K562 (cell line): ENCODE results near the gene NAA80. TPM values are rescaled to one million over a fixed set of nuclear protein-coding genes. Genes with fewer than 3 reads are reported as not detected.

Experiments
- ELF4 ChIP-seq: fragments of 450-650 bp; formaldehyde crosslinking; IDR thresholded peaks from 2 replicates; pipeline ENCODE4 v1.4.0; 2022; ENCODE audit warnings: missing genetic modification characterization
- FUS ChIP-seq: fragments of 200-400 bp; formaldehyde crosslinking; optimal IDR thresholded peaks from 2 replicates; pipeline ENCODE3; 2017; ENCODE audit warnings: low read depth, low read length
- MAFK ChIP-seq: IDR thresholded peaks from 2 replicates; pipeline ENCODE4 v1.6.1; 2011; ENCODE audit warnings: low read length, improper control_type of control experiment
- NCOA4 ChIP-seq: fragments of 450-650 bp; IDR thresholded peaks from 2 replicates; pipeline ENCODE4 v1.6.1; 2018; ENCODE audit warnings: mild to moderate bottlenecking; ENCODE audit not compliant: partially characterized antibody
- POLR2AphosphoS5 ChIP-seq: IDR thresholded peaks from 2 replicates; pipeline ENCODE4 v1.6.1; 2011; ENCODE audit warnings: mild to moderate bottlenecking, low read depth, low read length, moderate library complexity; ENCODE audit not compliant: control insufficient read depth, insufficient read depth
- POLR2B ChIP-seq: fragments of 450-650 bp; IDR thresholded peaks from 2 replicates; pipeline ENCODE4 v1.6.1; 2018; ENCODE audit warnings: low read depth; ENCODE audit not compliant: partially characterized antibody
- RBM25 ChIP-seq: fragments of 200-400 bp; formaldehyde crosslinking; IDR thresholded peaks from 2 replicates; pipeline ENCODE4 v1.6.1; 2018; ENCODE audit warnings: low read length, low read depth, moderate library complexity; ENCODE audit not compliant: severe bottlenecking
- TARDBP ChIP-seq: fragments of 450-650 bp; IDR thresholded peaks from 2 replicates; pipeline ENCODE4 v1.6.1; 2016
- YY1 ChIP-seq, 3 experiments: IDR thresholded peaks; 2 replicates each; pipeline ENCODE4 v1.6.1; 2011; ENCODE audit warnings: low read length in 2 of 3, mild to moderate bottlenecking in 2 of 3, moderate library complexity in 2 of 3, borderline replicate concordance in 1 of 3, control low read depth in 1 of 3, low read depth in 1 of 3; ENCODE audit not compliant: insufficient read depth in 3 of 3, insufficient replicate concordance in 2 of 3, control insufficient read depth in 1 of 3, insufficient read length in 1 of 3; ENCODE audit errors: extremely low read depth in 1 of 3
- ZBTB17 ChIP-seq: fragments of 450-650 bp; formaldehyde crosslinking; IDR thresholded peaks from 2 replicates; pipeline ENCODE4 v1.4.0; 2020; ENCODE audit warnings: mild to moderate bottlenecking
- ZMIZ1 ChIP-seq, 2 experiments: fragments of 150-350 bp in 1 of 2; IDR thresholded peaks; 2 replicates each; pipeline ENCODE4 v1.6.1; 2012 to 2016; ENCODE audit warnings: low read depth in 2 of 2, low read length in 2 of 2, mild to moderate bottlenecking in 1 of 2, moderate library complexity in 1 of 2
- ZNF133 ChIP-seq: fragments of 250-450 bp; sonication (Bioruptor Pico); IDR thresholded peaks from 2 replicates; pipeline ENCODE4 v1.4.0; 2020; ENCODE audit warnings: mild to moderate bottlenecking
- ZNF134 ChIP-seq: fragments of 250-450 bp; sonication (Bioruptor Pico); conservative IDR thresholded peaks from 2 replicates; pipeline ENCODE4 v1.4.0; 2020
- ZNF184 ChIP-seq: sonication (generic); formaldehyde crosslinking; IDR thresholded peaks from 2 replicates; pipeline ENCODE4 v1.5.0; 2020; ENCODE audit warnings: missing genetic modification reagents
- ZNF324 ChIP-seq: fragments of 250-450 bp; sonication (Bioruptor Pico); IDR thresholded peaks from 2 replicates; pipeline ENCODE4 v1.4.0; 2020; ENCODE audit warnings: mild to moderate bottlenecking
- ZNF384 ChIP-seq: IDR thresholded peaks from 2 replicates; pipeline ENCODE4 v1.6.1; 2012; ENCODE audit warnings: low read depth, low read length, improper control_type of control experiment
- ZNF77 ChIP-seq: fragments of 250-450 bp; sonication (Bioruptor Pico); IDR thresholded peaks from 2 replicates; pipeline ENCODE4 v1.5.0; 2020
- ZNF830 ChIP-seq: fragments of 250-450 bp; sonication (Bioruptor Pico); IDR thresholded peaks from 2 replicates; pipeline ENCODE4 v1.5.0; 2021; ENCODE audit warnings: mild to moderate bottlenecking
- polyA plus RNA-seq, 8 experiments: library from polyadenylated mRNA; depleted of rRNA in 4 of 8; stranded (reverse) in 5 of 8; unstranded in 3 of 8; fragments of >200 nt; fragmentation: Nextera tagmentation in 2 of 8; fragmentation: Illumina TruSeq in 1 of 8; extraction: Ambion mirVana in 2 of 8; extraction: Trizol in 1 of 8; gene quantifications; 2 replicates each; pipeline versions ENCODE4 v1.2.1 to v1.2.3, GENCODE V29; 2011 to 2014; ENCODE audit warnings: inconsistent platforms in 1 of 8, missing spikeins in 1 of 8
- total RNA-seq, 7 experiments: library from RNA; depleted of rRNA in 6 of 7; stranded (reverse); fragments of >200 nt in 6 of 7; fragmentation: Illumina TruSeq in 2 of 7; extraction: Trizol in 2 of 7; gene quantifications; 2 replicates each; pipeline versions ENCODE4 v1.2.1 to v1.2.3, GENCODE V29; 2011 to 2021; ENCODE audit warnings: low replicate concordance in 1 of 7
- TF ChIP-seq, protein P1 (sequence below): fragments of 450-650 bp; IDR thresholded peaks from one replicate; pipeline ENCODE4 v1.6.1; 2018; ENCODE audit warnings: mild to moderate bottlenecking, moderate library complexity; ENCODE audit not compliant: partially characterized antibody
- TF ChIP-seq, protein P2 (sequence below): fragments of 450-650 bp; IDR thresholded peaks from 2 replicates; pipeline ENCODE4 v1.6.1; 2016; ENCODE audit warnings: borderline replicate concordance

NAA80 gene
- total and polyA plus RNA-seq, 9 of the 15 experiments (the other 6 are each of a cell fraction or from before 2014, with no cell fraction given): 0.82 to 24.0 (median 8.6) TPM

GRCh38 chr3:50260027-50260941 lies 38.9 kb downstream of the NAA80 start (continued):
- TF ChIP-seq ZMIZ1 (IDR thresholded peaks at IDR 0.05; ENCODE audit: low read depth in 2 of 2, low read length in 2 of 2) (no peak), ZNF134 (CRISPR knock-in tag) (no peak), ZNF324 (no peak), ZNF384 (no peak), ZNF133 (CRISPR knock-in tag) (no peak), ELF4 (no peak), ZNF184 (no peak), POLR2B (no peak), YY1 (IDR thresholded peaks at IDR 0.05; ENCODE audit: borderline replicate concordance in 1 of 3, control insufficient read depth in 1 of 3, extremely low read depth in 1 of 3, insufficient read depth in 3 of 3, insufficient read length in 1 of 3, insufficient replicate concordance in 2 of 3, low read depth in 1 of 3, low read length in 2 of 3) (peak in 2 of 3 experiments; percentile 32 to 72), ZNF830 (CRISPR knock-in tag) (no peak), POLR2AphosphoS5 (peak; percentile 50; the same call in 1 of the 2 replicates), ZBTB17 (CRISPR knock-in tag) (no peak), FUS (no peak), TARDBP (no peak), MAFK (no peak), RBM25 (no peak), NCOA4 (no peak), ZNF77 (no peak)
- TF ChIP-seq, protein P1, sequence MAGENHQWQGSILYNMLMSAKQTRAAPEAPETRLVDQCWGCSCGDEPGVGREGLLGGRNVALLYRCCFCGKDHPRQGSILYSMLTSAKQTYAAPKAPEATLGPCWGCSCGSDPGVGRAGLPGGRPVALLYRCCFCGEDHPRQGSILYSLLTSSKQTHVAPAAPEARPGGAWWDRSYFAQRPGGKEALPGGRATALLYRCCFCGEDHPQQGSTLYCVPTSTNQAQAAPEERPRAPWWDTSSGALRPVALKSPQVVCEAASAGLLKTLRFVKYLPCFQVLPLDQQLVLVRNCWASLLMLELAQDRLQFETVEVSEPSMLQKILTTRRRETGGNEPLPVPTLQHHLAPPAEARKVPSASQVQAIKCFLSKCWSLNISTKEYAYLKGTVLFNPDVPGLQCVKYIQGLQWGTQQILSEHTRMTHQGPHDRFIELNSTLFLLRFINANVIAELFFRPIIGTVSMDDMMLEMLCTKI: no peak
- TF ChIP-seq, protein P2, sequence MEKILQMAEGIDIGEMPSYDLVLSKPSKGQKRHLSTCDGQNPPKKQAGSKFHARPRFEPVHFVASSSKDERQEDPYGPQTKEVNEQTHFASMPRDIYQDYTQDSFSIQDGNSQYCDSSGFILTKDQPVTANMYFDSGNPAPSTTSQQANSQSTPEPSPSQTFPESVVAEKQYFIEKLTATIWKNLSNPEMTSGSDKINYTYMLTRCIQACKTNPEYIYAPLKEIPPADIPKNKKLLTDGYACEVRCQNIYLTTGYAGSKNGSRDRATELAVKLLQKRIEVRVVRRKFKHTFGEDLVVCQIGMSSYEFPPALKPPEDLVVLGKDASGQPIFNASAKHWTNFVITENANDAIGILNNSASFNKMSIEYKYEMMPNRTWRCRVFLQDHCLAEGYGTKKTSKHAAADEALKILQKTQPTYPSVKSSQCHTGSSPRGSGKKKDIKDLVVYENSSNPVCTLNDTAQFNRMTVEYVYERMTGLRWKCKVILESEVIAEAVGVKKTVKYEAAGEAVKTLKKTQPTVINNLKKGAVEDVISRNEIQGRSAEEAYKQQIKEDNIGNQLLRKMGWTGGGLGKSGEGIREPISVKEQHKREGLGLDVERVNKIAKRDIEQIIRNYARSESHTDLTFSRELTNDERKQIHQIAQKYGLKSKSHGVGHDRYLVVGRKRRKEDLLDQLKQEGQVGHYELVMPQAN: no peak
